HEK293 (cell line): ENCODE data around the gene MACC1.
A peak's percentile ranks its signal among the peaks of the same experiment; 100 is the strongest.

Experiments
- CTCF ChIA-PET: fragments of 350-600 bp; formaldehyde crosslinking; extraction: SDS; loops from one replicate; lab custom pipeline; 2021; ENCODE audit warnings: antibody characterized with exemption; lab: Yijun Ruan, JAX
- POLR2A ChIA-PET: fragments of 300-600 bp; formaldehyde crosslinking; extraction: SDS; loops from one replicate; lab custom pipeline; 2020; ENCODE audit warnings: antibody characterized with exemption, inconsistent platforms; lab: Yijun Ruan, JAX
- H3K27ac ChIP-seq: fragments of 200-500 bp; sonication (Bioruptor generic); 2 replicates; pipeline ENCODE4 v1.5.1; 2014; ENCODE audit warnings: low read depth, low read length, control low read depth, inconsistent platforms; ENCODE audit errors: extremely low read depth
- H3K36me3 ChIP-seq, 2 experiments: fragments of 200-500 bp in 1 of 2; sonication (Bioruptor generic) in 1 of 2; 1 replicate in 1 of 2; 2 replicates in 1 of 2; pipeline ENCODE4 v1.5.1; 2014 to 2017; ENCODE audit warnings: inconsistent platforms in 2 of 2, low read length in 2 of 2; ENCODE audit not compliant: control insufficient read depth in 2 of 2, insufficient read depth in 1 of 2
- H3K4me1 ChIP-seq: fragments of 200-500 bp; sonication (Bioruptor generic); 2 replicates; pipeline ENCODE4 v1.5.1; 2014; ENCODE audit warnings: mild to moderate bottlenecking, low read length, inconsistent platforms; ENCODE audit not compliant: control insufficient read depth, insufficient read depth
- H3K4me3 ChIP-seq: 2 replicates; pipeline ENCODE4 v1.5.1; 2011; ENCODE audit warnings: low read depth, mild to moderate bottlenecking, control low read depth, low read length, moderate library complexity
- H3K9me3 ChIP-seq: fragments of 200-500 bp; sonication (Bioruptor generic); 2 replicates; pipeline ENCODE4 v1.5.1; 2014; ENCODE audit warnings: low read depth, low read length, inconsistent platforms; ENCODE audit not compliant: control insufficient read depth, insufficient read depth
- KLF7 ChIP-seq: fragments of 450-650 bp; formaldehyde crosslinking; IDR thresholded peaks from 2 replicates; pipeline ENCODE4 v1.5.1; 2016; ENCODE audit warnings: missing biosample characterization, missing genetic modification characterization, borderline replicate concordance
- MZF1 ChIP-seq: fragments of 450-650 bp; formaldehyde crosslinking; IDR thresholded peaks from 2 replicates; pipeline ENCODE4 v1.5.1; 2017; ENCODE audit warnings: missing biosample characterization, missing genetic modification characterization, borderline replicate concordance
- PRDM1 ChIP-seq: fragments of 450-650 bp; formaldehyde crosslinking; IDR thresholded peaks from 2 replicates; pipeline ENCODE4; 2016; ENCODE audit warnings: missing biosample characterization, missing genetic modification characterization
- SALL2 ChIP-seq: fragments of 450-650 bp; formaldehyde crosslinking; IDR thresholded peaks from 2 replicates; pipeline ENCODE4 v1.5.0; 2017; ENCODE audit warnings: missing biosample characterization, mild to moderate bottlenecking, missing genetic modification characterization, borderline replicate concordance
- SCRT2 ChIP-seq: fragments of 450-650 bp; formaldehyde crosslinking; IDR thresholded peaks from 2 replicates; pipeline ENCODE4 v1.5.1; 2016; ENCODE audit warnings: missing biosample characterization, missing genetic modification characterization
- SP3 ChIP-seq: fragments of 450-650 bp; formaldehyde crosslinking; IDR thresholded peaks from 2 replicates; pipeline ENCODE4 v1.5.1; 2016; ENCODE audit warnings: missing biosample characterization, missing genetic modification characterization
- ZBTB17 ChIP-seq: fragments of 450-650 bp; formaldehyde crosslinking; IDR thresholded peaks from 2 replicates; pipeline ENCODE4 v1.5.1; 2016; ENCODE audit warnings: missing biosample characterization, missing genetic modification characterization
- ZBTB8A ChIP-seq: fragments of 450-650 bp; formaldehyde crosslinking; IDR thresholded peaks from 2 replicates; pipeline ENCODE4 v1.5.1; 2016; ENCODE audit warnings: missing biosample characterization, missing genetic modification characterization
- ZNF112 ChIP-seq: fragments of 450-650 bp; formaldehyde crosslinking; IDR thresholded peaks from 2 replicates; pipeline ENCODE4 v1.5.0; 2017; ENCODE audit warnings: missing biosample characterization, missing genetic modification characterization
- ZNF211 ChIP-seq: fragments of 450-650 bp; formaldehyde crosslinking; IDR thresholded peaks from 2 replicates; pipeline ENCODE4 v1.5.1; 2016; ENCODE audit warnings: low read depth, missing biosample characterization, missing genetic modification characterization
- ZNF341 ChIP-seq: fragments of 450-650 bp; formaldehyde crosslinking; IDR thresholded peaks from 2 replicates; pipeline ENCODE4; 2016; ENCODE audit warnings: low read depth, missing biosample characterization, missing genetic modification characterization
- ZNF473 ChIP-seq: fragments of 450-650 bp; formaldehyde crosslinking; IDR thresholded peaks from 2 replicates; pipeline ENCODE4 v1.5.1; 2017; ENCODE audit warnings: missing biosample characterization, missing genetic modification characterization
- ZNF510 ChIP-seq: fragments of 450-650 bp; formaldehyde crosslinking; IDR thresholded peaks from 2 replicates; pipeline ENCODE4 v1.5.1; 2018; ENCODE audit warnings: mild to moderate bottlenecking, missing genetic modification characterization, missing biosample characterization; ENCODE audit not compliant: insufficient replicate concordance
- ZNF514 ChIP-seq: fragments of 450-650 bp; formaldehyde crosslinking; IDR thresholded peaks from 2 replicates; pipeline ENCODE4 v1.5.1; 2016; ENCODE audit warnings: missing biosample characterization, missing genetic modification characterization
- ZNF549 ChIP-seq: fragments of 450-650 bp; IDR thresholded peaks from 2 replicates; pipeline ENCODE4 v1.5.1; 2018; ENCODE audit warnings: missing biosample characterization, missing genetic modification characterization, mild to moderate bottlenecking, inconsistent platforms, moderate library complexity
- ZNF555 ChIP-seq: fragments of 450-650 bp; formaldehyde crosslinking; conservative IDR thresholded peaks from 2 replicates; pipeline ENCODE4 v1.5.1; 2017; ENCODE audit warnings: missing biosample characterization, mild to moderate bottlenecking, missing genetic modification characterization, inconsistent platforms
- ZNF610 ChIP-seq: fragments of 450-650 bp; formaldehyde crosslinking; IDR thresholded peaks from 2 replicates; pipeline ENCODE4 v1.5.1; 2016; ENCODE audit warnings: missing biosample characterization, missing genetic modification characterization, borderline replicate concordance
- ZNF623 ChIP-seq: fragments of 450-650 bp; formaldehyde crosslinking; IDR thresholded peaks from 2 replicates; pipeline ENCODE4 v1.5.1; 2016; ENCODE audit warnings: missing biosample characterization, missing genetic modification characterization
- ZNF629 ChIP-seq: fragments of 450-650 bp; formaldehyde crosslinking; IDR thresholded peaks from 2 replicates; pipeline ENCODE4 v1.5.1; 2017; ENCODE audit warnings: missing biosample characterization, missing genetic modification characterization
- ZNF660 ChIP-seq: fragments of 450-650 bp; IDR thresholded peaks from 2 replicates; pipeline ENCODE4 v1.5.1; 2018; ENCODE audit warnings: missing biosample characterization, mild to moderate bottlenecking, missing genetic modification characterization
- TF ChIP-seq, protein P1 (sequence below): fragments of 450-650 bp; formaldehyde crosslinking; optimal IDR thresholded peaks from 2 replicates; pipeline ENCODE3; 2016; ENCODE audit warnings: missing biosample characterization, mild to moderate bottlenecking, missing genetic modification characterization
- TF ChIP-seq, protein P2 (sequence below): fragments of 450-650 bp; formaldehyde crosslinking; IDR thresholded peaks from 2 replicates; pipeline ENCODE4 v1.5.1; 2016; ENCODE audit warnings: missing biosample characterization, missing genetic modification characterization
- TF ChIP-seq, protein P3 (sequence below): fragments of 450-650 bp; formaldehyde crosslinking; IDR thresholded peaks from 2 replicates; pipeline ENCODE4 v1.5.0; 2017; ENCODE audit warnings: missing biosample characterization, missing genetic modification characterization, borderline replicate concordance
- TF ChIP-seq, protein P4 (sequence below): fragments of 450-650 bp; formaldehyde crosslinking; IDR thresholded peaks from 2 replicates; pipeline ENCODE4 v1.5.1; 2017; ENCODE audit warnings: missing biosample characterization, missing genetic modification characterization

The MACC1 gene

DNA sequence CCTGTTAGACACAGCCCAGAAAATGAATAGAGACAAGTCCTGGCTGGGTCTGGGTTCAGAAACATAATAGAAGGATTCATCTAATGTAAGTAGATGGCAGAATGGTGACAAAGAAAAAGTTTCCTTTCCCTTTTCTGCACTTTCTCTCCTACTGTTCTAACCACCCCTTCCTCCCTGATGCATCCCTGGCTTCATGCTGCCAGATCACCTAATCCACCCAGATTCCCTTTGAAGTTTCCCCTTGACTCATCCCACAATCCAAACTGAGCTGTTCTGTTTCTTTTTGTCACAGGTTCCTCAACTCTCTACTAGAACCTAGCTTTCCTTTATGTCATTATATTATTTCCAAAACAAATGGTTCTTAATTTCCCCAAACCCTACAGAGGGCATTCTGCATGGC, 1.1 kb upstream of the MACC1 start:
- ChIA-PET CTCF (no interaction called here), POLR2A (no interaction called here)
- TF ChIP-seq PRDM1 (tag by site-specific recombination), result peak; percentile 71; the same call in 1 of the 2 replicates
- TF ChIP-seq, protein P1, sequence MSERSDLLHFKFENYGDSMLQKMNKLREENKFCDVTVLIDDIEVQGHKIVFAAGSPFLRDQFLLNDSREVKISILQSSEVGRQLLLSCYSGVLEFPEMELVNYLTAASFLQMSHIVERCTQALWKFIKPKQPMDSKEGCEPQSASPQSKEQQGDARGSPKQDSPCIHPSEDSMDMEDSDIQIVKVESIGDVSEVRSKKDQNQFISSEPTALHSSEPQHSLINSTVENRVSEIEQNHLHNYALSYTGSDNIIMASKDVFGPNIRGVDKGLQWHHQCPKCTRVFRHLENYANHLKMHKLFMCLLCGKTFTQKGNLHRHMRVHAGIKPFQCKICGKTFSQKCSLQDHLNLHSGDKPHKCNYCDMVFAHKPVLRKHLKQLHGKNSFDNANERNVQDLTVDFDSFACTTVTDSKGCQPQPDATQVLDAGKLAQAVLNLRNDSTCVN (tag by site-specific recombination), result no peak
- no peak overlapping the region for H3K4me3 ChIP-seq
- no peaks in the 10 kb centered on the region for H3K36me3 ChIP-seq
- H3K27ac ChIP-seq, result no peak overlapping the region
- no peaks in the 10 kb centered on the region for H3K9me3 ChIP-seq
- no peaks in the 10 kb centered on the region for H3K4me1 ChIP-seq

DNA sequence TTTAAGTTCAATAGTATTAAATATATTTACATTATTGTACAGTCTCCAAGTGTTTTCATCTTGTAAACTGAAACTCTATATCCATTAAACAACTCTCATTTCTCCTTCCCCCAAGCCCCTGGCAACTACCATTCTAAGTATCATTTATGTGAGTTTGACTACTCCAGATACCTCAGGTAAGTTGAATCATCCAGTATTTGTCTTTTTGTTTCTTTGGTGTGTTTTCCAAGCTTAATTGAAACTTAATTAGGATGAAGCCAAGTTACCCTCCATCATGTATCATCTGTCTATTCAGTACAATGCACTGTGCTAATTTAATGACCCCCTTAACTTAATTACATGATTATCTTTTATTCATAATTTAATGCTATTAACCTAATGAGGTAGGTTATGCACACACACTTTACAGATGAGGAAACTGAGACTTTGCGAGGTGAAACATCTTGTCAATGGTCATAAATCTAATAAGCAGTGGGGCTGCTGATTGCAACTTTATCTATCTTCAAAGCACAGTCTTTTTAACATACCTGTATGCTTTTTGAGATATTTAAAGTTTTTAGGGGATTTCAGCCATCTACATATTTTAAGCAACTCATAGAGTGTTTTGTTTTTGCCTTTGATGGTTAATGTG, 663 bp downstream of the MACC1 start:
- Histone ChIP-seq H3K9me3 (no peaks in the 10 kb centered on the region), H3K4me1 (no peaks in the 10 kb centered on the region)
- no peak for TF ChIP-seq ZNF112 (tag by site-specific recombination)
- no peak for TF ChIP-seq SCRT2 (tag by site-specific recombination)
- TF ChIP-seq ZNF473 (tag by site-specific recombination), result no peak
- no peak for TF ChIP-seq ZNF341 (tag by site-specific recombination)
- TF ChIP-seq, protein P2, sequence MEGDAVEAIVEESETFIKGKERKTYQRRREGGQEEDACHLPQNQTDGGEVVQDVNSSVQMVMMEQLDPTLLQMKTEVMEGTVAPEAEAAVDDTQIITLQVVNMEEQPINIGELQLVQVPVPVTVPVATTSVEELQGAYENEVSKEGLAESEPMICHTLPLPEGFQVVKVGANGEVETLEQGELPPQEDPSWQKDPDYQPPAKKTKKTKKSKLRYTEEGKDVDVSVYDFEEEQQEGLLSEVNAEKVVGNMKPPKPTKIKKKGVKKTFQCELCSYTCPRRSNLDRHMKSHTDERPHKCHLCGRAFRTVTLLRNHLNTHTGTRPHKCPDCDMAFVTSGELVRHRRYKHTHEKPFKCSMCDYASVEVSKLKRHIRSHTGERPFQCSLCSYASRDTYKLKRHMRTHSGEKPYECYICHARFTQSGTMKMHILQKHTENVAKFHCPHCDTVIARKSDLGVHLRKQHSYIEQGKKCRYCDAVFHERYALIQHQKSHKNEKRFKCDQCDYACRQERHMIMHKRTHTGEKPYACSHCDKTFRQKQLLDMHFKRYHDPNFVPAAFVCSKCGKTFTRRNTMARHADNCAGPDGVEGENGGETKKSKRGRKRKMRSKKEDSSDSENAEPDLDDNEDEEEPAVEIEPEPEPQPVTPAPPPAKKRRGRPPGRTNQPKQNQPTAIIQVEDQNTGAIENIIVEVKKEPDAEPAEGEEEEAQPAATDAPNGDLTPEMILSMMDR, result no peak
- TF ChIP-seq, protein P3, sequence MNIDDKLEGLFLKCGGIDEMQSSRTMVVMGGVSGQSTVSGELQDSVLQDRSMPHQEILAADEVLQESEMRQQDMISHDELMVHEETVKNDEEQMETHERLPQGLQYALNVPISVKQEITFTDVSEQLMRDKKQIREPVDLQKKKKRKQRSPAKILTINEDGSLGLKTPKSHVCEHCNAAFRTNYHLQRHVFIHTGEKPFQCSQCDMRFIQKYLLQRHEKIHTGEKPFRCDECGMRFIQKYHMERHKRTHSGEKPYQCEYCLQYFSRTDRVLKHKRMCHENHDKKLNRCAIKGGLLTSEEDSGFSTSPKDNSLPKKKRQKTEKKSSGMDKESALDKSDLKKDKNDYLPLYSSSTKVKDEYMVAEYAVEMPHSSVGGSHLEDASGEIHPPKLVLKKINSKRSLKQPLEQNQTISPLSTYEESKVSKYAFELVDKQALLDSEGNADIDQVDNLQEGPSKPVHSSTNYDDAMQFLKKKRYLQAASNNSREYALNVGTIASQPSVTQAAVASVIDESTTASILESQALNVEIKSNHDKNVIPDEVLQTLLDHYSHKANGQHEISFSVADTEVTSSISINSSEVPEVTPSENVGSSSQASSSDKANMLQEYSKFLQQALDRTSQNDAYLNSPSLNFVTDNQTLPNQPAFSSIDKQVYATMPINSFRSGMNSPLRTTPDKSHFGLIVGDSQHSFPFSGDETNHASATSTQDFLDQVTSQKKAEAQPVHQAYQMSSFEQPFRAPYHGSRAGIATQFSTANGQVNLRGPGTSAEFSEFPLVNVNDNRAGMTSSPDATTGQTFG (tag by site-specific recombination), result no peak
- TF ChIP-seq KLF7 (tag by site-specific recombination), result no peak
- no peak for TF ChIP-seq ZBTB17 (tag by site-specific recombination)
- no peak for TF ChIP-seq ZNF211 (tag by site-specific recombination)
- TF ChIP-seq, all 188 proteins: peak for 0
- Histone ChIP-seq H3K36me3 (no peaks in the 10 kb centered on the region), H3K4me3 (no peak overlapping the region), H3K27ac (no peak overlapping the region)
- ChIA-PET POLR2A (no interaction called here), CTCF (no interaction called here)

DNA sequence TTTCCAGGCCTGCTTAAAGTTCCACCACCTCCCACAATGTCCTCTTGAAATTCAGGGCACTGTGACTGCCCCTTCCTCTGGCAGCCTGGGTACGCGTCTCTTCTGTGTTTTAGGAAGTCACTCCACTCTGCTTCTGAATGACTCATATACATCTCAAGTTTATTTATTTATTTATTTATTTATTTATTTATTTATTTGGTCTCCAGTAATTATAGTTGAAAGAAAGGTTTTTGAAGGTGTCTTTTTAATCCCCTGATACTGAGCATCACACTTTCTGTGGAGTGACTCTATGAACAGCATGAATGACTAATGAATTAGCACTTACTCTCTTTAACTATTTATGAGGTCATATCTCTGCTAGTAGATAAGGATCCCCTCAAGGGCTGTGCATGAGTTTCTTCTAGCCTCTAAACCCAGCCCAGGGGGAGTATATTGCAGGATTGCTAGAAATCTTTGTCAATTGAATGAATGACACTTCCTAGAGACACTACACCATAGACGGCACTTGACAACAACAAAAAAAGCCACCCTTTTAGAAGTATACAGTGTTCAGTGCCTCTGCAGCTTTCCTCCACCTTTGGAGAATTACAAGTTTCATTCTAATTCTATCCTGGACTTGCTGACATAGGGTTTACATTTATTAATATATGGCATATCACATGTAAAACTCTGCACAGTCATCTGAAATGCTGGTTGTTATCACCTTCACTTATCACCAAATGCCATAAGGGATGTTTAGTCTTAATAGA, 2.1 kb downstream of the MACC1 start:
- Histone ChIP-seq H3K4me1 (no peaks in the 10 kb centered on the region), H3K4me3 (no peak overlapping the region), H3K9me3 (no peaks in the 10 kb centered on the region), H3K27ac (no peak overlapping the region), H3K36me3 (no peaks in the 10 kb centered on the region)
- ChIA-PET POLR2A (no interaction called here), CTCF (interaction anchor here (0.6 to 1.1 kb wide), 2 partner anchors 383 to 1864 kb away, joined by 3 read pairs; no protein-coding TSS in a partner anchor)
- TF ChIP-seq ZNF610 (tag by site-specific recombination), result no peak
- no peak for TF ChIP-seq SALL2 (tag by site-specific recombination)
- no peak for TF ChIP-seq SP3 (tag by site-specific recombination)
- 0 out of 2 replicates have a peak, but pooled peaks have one; percentile 34 for TF ChIP-seq ZBTB8A (tag by site-specific recombination)
- TF ChIP-seq ZNF514 (tag by site-specific recombination), result no peak
- peak; percentile 62; the same call in 1 of the 2 replicates for TF ChIP-seq ZNF660
- peak; percentile 64 for TF ChIP-seq ZNF623 (tag by site-specific recombination)
- TF ChIP-seq ZNF555 (tag by site-specific recombination), result peak; percentile 42; the same call in 1 of the 2 replicates
- no peak for TF ChIP-seq ZNF549 (tag by site-specific recombination)
- peak; percentile 63 for TF ChIP-seq ZNF629 (tag by site-specific recombination)
- TF ChIP-seq, protein P4, sequence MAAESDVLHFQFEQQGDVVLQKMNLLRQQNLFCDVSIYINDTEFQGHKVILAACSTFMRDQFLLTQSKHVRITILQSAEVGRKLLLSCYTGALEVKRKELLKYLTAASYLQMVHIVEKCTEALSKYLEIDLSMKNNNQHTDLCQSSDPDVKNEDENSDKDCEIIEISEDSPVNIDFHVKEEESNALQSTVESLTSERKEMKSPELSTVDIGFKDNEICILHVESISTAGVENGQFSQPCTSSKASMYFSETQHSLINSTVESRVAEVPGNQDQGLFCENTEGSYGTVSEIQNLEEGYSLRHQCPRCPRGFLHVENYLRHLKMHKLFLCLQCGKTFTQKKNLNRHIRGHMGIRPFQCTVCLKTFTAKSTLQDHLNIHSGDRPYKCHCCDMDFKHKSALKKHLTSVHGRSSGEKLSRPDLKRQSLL, result no peak
- TF ChIP-seq MZF1 (tag by site-specific recombination), result peak; percentile 79
- TF ChIP-seq ZNF510 (tag by site-specific recombination), result no peak
